Stimulated activated CD4-positive, alpha-beta T cell treated with anti-CD3 and anti-CD28 coated beads, Interleukin-1b, Interleukin-23, amount 100 ng/mL, for 48 hours (primary cell): Measurements from ENCODE around the gene MTARC1.

ENCODE experiments used
- DNase-seq: peaks from one replicate; pipeline ENCODE4 v3.0.0-alpha.2; 2020

MTARC1 gene

DNA sequence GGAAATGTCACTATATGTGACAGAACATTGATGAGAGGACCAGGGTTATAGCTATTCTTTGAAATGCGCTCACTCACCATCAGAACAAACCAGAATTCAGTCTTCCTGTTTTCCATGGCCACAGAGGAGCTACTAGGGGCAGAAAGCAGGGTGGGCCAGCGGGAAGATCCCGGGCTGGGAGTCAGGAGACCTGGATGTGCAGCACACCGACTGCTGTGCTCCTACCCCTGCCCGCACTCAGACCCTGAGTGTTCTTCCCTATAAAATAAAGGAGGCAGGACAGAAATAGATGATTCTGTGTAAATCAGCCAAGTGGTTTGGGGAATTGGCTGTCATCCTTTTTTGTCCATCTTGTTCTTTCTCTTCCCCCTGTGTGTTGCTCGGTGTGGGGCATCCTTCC lies 21.0 kb downstream of the MTARC1 start:
- DNase-seq, result no peak

- DNase-seq, result no peak
Observed at GRCh38 chr1:220808345-220809186, 21.9 kb downstream of the MTARC1 start.

DNA sequence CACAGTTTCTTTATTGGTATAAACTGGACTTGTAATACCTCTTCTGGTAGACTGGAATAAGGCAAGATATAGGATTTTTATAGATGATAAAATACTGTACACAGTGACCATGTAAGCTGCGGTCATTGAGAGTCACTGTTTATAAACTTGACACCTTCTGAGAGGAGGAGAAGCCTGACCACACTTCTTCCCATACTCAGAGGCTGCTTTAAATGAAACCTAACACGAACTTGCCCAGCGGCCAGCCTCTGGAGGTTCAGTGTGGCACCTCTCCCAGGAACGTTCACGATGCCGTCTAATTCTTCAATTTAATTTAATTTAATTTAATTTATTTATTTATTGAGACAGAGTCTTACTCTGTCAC lies 22.5 kb downstream of the MTARC1 start:
- DNase-seq, result no peak

- DNase-seq, result no peak
Observed at GRCh38 chr1:220809704-220810103, 23.0 kb downstream of the MTARC1 start.

- DNase-seq, result peak; percentile 72
Observed at GRCh38 chr1:220810179-220810653, 23.5 kb downstream of the MTARC1 start.

GRCh38 chr1:220810963-220811362 lies 24.2 kb downstream of the MTARC1 start:
- no peak for DNase-seq

- DNase-seq, result no peak
Observed at GRCh38 chr1:220811695-220812094, 25.0 kb downstream of the MTARC1 start.

- no peak for DNase-seq
Observed at GRCh38 chr1:220812308-220812707, 25.6 kb downstream of the MTARC1 start.

GRCh38 chr1:220813013-220813412 lies 26.3 kb downstream of the MTARC1 start:
- no peak for DNase-seq

DNA sequence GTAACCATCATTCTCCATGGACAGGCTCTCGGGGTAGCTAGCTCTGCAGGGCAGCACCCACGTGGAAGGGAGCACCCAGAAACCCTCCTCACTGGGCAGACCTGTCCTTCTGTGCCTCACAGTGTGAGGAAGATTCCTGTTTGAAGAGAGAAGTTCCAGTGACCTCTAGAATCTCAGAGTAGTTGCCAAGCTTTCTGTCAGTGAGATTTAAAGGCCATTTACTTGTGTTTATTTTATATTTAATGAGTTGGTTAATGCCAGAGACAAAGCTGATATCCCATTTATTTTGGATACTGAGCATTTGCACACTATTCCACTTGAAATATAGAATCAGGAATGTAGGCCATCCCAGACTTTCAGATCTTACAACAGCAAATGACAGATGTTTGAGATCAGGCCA lies 28.7 kb downstream of the MTARC1 start:
- DNase-seq, result no peak

DNA sequence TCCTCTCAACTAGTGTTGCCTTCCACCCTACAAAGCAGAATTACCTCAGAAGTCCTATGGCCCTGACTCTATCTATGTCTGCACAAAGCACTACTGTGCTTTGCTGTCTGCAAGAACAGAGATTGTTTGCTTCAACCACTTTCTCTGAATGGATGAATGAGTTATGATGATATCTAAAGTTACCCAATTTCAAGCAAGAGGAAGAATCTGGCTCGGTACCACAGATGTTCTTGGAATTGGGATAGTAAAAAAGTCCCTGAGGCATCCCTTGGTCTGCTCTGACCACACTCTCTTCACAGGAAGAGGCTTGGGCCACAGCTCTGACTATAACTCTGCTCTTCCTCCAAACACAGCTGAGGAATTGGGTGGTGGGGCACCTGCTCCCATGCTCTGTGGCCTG lies 31.2 kb downstream of the MTARC1 start:
- no peak for DNase-seq

DNA sequence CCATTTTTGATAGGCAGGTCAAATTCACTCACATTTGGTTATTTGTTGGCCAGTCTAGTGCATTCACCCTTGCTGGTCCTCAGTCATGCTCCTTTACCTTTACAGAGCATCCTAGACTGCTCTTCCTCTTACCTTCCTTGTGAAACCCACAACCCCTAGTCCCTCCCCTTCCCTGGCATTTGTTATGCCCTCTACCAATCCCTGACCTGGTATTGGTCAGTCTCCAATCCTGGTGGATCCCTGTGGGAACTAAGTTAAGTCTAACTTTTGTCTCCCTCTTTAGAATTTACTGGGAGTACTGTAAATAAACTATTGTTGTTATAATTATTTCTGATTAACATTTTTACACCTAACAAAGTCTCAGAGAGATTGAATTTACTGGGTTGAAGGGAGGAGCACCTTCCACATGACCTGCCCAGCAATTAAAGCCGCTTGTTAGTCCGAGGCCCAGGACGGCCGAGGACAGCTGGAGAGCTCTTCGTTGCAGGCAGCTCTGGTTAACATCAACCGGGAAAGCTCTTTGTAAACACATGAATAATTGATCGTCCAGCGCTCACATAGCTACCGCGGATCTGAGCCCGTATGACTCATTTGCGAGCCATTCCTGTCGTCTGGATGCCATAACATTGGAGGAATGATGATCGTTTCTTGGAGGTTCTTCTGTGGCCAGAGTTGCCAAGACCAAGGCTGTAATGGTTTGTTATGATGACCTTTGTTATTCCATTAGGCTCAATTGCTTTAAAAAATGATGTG lies 31.9 kb downstream of the MTARC1 start:
- DNase-seq, result no peak

DNA sequence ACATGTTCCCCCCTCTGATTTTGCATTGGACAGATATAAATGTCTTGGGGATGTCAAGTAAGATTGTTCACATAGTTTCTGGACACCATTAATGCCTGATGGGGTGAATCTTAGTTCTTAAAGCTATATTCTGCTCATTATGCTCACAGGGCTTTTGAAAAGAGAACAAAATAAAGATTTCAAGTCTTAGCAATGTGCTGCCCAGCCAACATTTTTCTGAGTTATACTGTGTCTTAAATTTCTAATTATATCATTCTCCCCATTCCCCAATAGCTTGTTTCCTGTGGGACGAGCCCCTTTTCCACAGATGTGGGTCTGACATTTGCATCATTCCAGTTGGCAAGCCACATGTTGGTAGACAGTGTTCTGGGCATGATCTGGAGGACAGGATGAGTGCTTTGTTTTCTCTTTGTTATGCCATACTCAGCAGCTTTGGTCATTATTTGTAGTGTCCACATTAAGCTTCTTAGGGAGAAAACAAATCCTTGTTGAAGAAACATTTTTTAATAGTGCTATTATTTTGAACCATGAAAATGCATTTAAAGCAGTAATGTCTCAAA lies 32.8 kb downstream of the MTARC1 start:
- no peak for DNase-seq

DNA sequence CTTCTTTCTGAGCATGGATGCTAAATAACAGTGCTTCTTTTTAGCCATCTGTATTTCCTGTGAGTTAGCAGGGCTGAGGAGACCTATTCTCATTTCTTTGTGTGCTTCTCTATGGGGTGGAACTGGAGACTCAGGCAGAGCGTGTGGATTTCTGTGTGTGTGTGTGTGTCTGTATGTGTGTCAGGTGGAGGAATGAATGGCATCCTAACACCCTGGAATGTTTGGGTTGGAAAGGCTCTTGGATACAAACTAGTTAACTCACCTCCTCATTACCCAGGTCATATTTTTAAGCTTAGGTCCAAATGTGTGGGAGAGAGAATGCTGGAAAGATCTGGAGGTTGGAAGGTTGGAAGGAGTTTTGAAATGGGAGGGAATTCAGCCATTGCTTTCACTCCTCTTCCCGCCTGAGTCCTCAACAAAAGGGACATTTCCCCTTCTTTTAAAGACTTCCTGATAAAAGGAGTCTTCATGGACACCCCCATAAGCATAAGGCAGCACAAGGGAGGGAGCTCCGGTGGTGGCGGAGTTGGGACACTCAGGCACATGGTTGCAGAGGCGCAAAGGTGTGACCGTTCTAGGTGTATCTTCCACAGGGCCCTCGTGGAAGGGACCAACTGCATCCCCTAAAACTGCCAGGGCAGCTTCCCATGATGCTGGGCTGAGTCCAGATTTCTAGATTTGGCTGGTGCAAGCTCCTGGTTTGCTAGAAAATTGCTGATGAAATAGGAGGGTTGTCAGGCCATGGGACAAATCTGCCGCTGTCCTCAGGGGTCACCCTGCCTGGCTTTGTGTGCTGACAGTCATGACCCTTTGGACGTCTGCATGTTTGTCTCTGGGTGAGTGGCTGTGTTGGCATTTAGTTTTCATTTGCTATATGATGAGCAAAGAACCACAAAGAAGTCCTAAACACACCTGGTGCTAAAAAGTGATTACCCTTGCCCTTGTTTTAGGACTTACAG lies 37.6 kb downstream of the MTARC1 start:
- no peak for DNase-seq

GRCh38 chr1:220825819-220826551 lies 39.3 kb downstream of the MTARC1 start:
- no peak for DNase-seq

- no peak for DNase-seq
Observed at GRCh38 chr1:220826729-220827128, 40.0 kb downstream of the MTARC1 start.

GRCh38 chr1:220827445-220828178 lies 40.9 kb downstream of the MTARC1 start:
- no peak for DNase-seq

- no peak for DNase-seq
Observed at GRCh38 chr1:220828179-220828490, 41.4 kb downstream of the MTARC1 start.

- DNase-seq, result no peak
Observed at GRCh38 chr1:220828950-220829586, 42.4 kb downstream of the MTARC1 start.

GRCh38 chr1:220833436-220833835 lies 46.7 kb downstream of the MTARC1 start:
- no peak for DNase-seq
